NCI-H128 (cell line): ENCODE data around the gene MT1X.
"Not testable (repeated sequence)": the region's sequence is repeated elsewhere in the genome, so short reads cannot be mapped to it uniquely, and the experiment has no call there.

Source experiments
- DNase-seq: peaks from one replicate; lab custom pipeline; 2025; ENCODE audit not compliant: unreplicated experiment; lab: John Stamatoyannopoulos, UW

Gene MT1X

GRCh38 chr16:56709443-56710040 lies 27.3 kb downstream of the MT1X start:
- no peak for DNase-seq

DNA sequence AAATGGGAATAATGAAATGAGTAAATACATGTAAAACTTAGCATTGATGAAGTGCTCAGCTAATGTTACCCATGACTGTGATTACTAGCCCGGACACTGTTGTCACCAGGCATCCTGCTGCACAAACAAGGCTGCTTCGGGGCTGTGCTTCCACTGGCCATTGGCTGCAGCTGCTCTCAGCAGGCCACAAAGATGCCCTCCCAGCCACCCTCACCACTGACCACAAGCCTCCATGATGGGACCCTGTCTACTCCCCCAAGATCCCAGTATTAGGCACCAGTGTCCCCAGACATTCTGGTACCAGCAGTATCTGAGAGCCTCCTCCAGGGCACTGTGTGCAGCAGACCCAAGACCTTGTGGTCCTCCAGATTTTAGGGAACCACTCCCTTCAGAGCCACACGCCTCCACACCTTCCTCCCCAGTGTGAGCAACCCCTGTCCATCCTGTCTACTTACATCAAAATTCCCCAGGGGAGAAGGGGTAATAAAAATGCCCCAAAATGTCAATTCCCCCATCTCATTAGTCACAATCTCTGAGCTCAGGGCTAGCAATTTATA lies 28.0 kb downstream of the MT1X start:
- no peak for DNase-seq

DNA sequence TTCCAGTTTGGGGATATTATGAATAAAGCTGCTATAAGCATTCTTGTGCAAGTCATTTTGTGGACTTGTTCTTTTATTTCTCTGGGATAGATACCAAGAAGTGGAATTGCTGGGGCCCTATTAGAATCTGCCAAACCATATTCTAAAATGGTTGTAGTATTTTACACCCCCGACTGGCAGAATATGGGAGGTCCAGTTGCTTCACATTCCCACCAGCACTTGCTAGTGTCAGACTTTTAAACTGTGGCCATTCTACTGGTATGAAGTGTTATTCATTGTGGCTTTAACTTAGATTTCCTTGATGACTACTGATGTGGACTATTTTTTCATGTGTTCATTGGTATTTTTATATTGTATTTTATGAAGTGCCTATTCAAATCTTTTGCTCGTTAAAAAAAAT lies 29.6 kb downstream of the MT1X start:
- DNase-seq, result no peak

GRCh38 chr16:56713794-56714193 lies 31.5 kb downstream of the MT1X start:
- DNase-seq, result no peak

DNA sequence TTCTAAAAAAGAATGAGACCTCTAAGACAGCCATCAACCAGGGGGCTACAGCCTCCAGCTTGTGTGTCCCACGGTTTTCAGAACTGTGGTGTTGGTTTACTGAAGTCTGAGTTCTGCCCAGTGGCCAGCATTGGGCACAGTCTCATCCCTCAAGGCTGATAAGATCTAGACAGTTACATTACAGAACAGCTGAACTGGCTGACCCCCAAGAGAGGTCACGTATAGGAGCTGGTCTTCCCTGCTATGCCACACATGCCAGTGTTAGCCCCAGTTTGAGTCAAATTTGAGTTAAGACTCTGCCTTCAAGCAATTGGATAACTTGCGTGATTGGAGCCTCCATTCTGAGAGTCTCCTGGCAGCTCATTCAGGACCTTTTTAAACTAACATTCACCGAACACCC lies 32.9 kb downstream of the MT1X start:
- no peak for DNase-seq

- no peak for DNase-seq
These were observed 34.5 kb downstream of the MT1X start for GRCh38 chr16:56716761-56717160.

DNA sequence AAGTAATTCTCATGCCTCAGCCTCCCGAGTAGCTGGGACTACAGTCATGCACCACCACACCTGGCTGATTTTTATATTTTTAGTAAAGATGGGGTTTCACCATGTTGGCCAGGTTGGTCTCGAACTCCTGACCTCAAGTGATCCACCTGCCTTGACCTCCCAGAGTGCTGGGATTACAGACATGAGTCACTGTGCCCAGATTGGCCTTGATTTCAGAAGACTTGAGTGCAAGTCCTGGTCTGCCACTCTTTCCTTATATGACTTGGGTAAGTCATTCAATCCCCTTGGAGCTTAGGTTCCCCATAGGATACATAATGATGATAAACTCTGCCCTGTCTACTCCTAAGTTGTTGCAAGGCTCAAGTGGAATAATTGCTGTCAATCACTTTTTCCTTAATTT lies 35.3 kb downstream of the MT1X start:
- not testable (repeated sequence) for DNase-seq

GRCh38 chr16:56722200-56722842 lies 40.1 kb downstream of the MT1X start:
- DNase-seq, result no peak

- DNase-seq, result no peak
These were observed 41.9 kb downstream of the MT1X start for GRCh38 chr16:56724191-56724590.

- no peak for DNase-seq
These were observed 44.0 kb downstream of the MT1X start for GRCh38 chr16:56726283-56726682.

DNA sequence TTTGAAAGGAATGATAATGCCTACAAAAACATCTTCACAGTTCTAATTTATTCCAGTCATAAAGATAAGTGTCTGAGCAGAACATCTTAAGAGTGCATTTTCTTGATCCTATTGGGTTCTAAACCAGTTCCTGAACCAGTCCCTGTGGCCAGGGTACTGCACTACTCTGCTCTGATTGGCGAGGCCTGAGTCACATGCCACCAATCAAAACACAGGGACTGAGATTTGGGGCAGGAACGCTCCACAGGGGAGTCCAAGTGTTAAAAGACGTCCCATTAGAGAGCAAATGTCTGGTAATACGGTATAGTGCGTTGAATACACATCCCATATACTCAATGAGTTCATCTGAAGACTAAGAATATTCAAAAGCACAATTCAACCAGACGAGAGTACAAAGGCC lies 44.7 kb downstream of the MT1X start:
- no peak for DNase-seq

DNA sequence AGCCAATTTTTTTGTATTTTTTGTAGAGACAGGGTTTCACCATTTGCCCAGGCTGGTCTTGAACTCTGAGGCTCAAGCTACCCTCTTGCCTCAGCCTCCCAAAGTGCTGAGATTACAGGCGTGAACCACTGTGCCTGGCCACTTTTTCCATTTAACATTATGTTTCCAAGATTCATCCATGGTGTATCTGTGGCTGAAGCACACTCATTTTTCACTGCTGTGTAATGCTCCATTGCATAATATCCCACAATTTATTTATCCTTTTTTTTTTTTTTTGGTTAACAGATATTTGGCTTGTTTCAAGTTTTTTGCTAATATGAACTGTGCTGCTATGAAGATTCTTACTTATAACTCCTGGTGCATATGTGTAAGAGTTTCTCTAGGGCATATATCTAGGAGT lies 45.8 kb downstream of the MT1X start:
- DNase-seq, result no peak

DNA sequence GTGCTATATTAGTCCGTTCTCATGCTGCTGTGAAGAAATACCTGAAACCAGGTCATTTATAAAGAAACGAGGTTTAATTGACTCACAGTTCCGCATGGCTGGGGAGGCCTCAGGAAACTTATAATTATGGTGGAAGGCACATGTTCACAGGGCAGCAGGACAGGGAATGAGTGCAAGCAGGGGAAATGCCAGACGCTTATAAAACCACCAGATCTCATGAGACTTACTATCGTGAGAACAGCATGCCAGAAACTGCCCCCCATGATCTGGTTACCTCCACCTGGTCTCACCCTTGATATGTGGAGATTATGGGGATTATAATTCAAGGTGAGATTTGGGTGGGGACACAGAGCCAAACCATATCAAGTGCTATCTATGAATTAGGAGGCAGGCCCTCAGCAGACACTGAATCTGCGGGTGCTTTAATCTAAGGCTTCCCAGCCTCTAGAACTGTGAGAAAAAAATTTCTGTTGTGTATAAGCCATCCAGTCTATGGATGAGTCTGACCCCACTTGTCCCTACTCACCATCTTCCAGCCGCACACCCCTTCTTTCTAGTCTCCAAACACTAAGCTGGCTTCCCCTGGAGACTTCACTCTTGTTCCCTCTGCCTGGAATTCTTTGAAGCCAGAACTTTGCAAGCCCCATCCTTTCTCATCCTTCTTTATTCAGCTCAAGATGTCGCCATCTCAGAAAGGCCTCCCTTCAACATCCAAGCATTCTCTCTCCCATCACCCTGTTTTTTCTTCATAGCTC lies 46.9 kb downstream of the MT1X start:
- no peak for DNase-seq

- peak; percentile 53 for DNase-seq
These were observed 47.7 kb downstream of the MT1X start, which contains the start of gene NUP93 for GRCh38 chr16:56729735-56730662. Gene NUP93, plus strand, starts transcription at chr16:56730129. Its CDS starts 18,119 bp downstream, at chr16:56748248.

DNA sequence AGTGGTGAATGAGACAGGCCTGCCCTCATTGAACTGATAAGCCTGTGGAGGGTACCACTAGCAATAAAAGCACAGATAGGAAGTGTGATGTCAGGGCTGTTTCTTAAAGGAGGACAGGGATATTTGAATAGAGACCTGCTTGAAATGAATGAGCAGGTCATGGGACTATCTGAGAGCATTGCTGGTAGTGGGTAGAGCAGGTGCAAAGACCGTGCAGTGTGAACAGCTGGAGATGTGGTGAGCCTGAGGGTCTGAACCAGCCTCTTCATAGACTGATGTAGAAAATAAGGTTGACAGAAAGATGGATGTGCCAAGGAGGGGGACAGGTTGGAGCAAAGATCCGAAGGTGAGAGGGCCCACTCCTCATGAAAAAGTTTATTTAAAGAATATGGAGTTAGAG lies 50.1 kb downstream of the MT1X start:
- no peak for DNase-seq

DNA sequence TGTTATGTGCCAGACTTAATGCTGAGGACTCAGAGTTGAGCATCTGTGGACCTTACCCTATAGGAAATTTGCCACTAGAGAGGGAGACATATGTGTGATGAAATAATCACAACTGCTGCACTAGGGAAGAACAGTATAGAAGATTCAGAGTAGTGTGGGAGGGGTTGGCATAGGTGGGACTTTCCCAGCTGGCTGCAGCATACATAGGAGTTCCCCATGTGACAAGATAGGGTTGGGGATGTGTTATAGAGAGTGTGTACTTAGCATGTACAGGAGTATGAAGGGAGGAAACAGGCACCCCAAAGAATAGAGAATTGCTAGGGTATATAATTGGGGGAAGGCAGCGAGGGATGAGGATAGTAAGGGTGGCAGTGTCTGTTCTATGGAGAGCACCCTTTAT lies 50.6 kb downstream of the MT1X start:
- DNase-seq, result no peak
